Caco-2 (cell line): ENCODE measurements around the gene SCAPER. TPM values are rescaled to one million over a fixed set of nuclear protein-coding genes. Genes with fewer than 3 reads are reported as not detected.

Experiments
- BruUV-seq: library from RNA; stranded (reverse); fragments of 400-500 nt; replicated peaks from 2 replicates; lab custom pipeline; 2021; lab: Mats Ljungman, UMichigan
- CTCF ChIA-PET: fragments of 300-600 bp; sonication (Branson Sonifier 250); formaldehyde crosslinking; loops from one replicate; lab custom pipeline; 2022; ENCODE audit warnings: antibody characterized with exemption; lab: Charles Lee
- POLR2A ChIA-PET: fragments of 300-600 bp; sonication (Branson Sonifier 250); formaldehyde crosslinking; loops from one replicate; lab custom pipeline; 2022; ENCODE audit warnings: antibody characterized with exemption; lab: Charles Lee
- DNase-seq, 2 experiments: peaks; one replicate each; pipeline versions ENCODE4 v3.0.0 to v3.0.0-alpha.2; 2020 to 2022
- H3K27me3 ChIP-seq: replicated peaks from 2 replicates; pipeline ENCODE4 v1.6.0; 2011; ENCODE audit warnings: low read length; ENCODE audit not compliant: control insufficient read depth, insufficient read depth
- H3K36me3 ChIP-seq: 2 replicates; pipeline ENCODE4 v1.5.1; 2011; ENCODE audit warnings: low read length; ENCODE audit not compliant: control insufficient read depth, insufficient read depth
- H3K4me1 ChIP-seq: fragments of 250-450 bp; sonication (Bioruptor Pico); 2 replicates; pipeline ENCODE4 v1.5.1; 2020; ENCODE audit warnings: mild to moderate bottlenecking
- H3K4me3 ChIP-seq: 2 replicates; pipeline ENCODE4 v1.5.1; 2011; ENCODE audit warnings: low read depth, mild to moderate bottlenecking, control low read depth, low read length
- H3K9me3 ChIP-seq: fragments of 250-450 bp; sonication (Bioruptor Pico); 2 replicates; pipeline ENCODE4 v1.5.1; 2020; ENCODE audit warnings: mild to moderate bottlenecking, moderate library complexity
- H3K27ac Mint-ChIP-seq: one replicate; pipeline ENCODE4 v1.8.0; 2022; ENCODE audit warnings: mixed read lengths; ENCODE audit not compliant: unreplicated experiment
- H3K27me3 Mint-ChIP-seq: one replicate; pipeline ENCODE4 v1.8.0; 2022; ENCODE audit warnings: mixed read lengths; ENCODE audit not compliant: insufficient read depth, unreplicated experiment
- H3K36me3 Mint-ChIP-seq: one replicate; pipeline ENCODE4 v1.8.0; 2022; ENCODE audit warnings: mild to moderate bottlenecking, mixed read lengths; ENCODE audit not compliant: insufficient read depth, unreplicated experiment
- H3K4me1 Mint-ChIP-seq: one replicate; pipeline ENCODE4 v1.8.0; 2022; ENCODE audit warnings: low read depth, mixed read lengths; ENCODE audit not compliant: unreplicated experiment
- H3K4me3 Mint-ChIP-seq: one replicate; pipeline ENCODE4 v1.8.0; 2022; ENCODE audit warnings: mild to moderate bottlenecking, moderate library complexity, mixed read lengths; ENCODE audit not compliant: unreplicated experiment
- H3K9me3 Mint-ChIP-seq: one replicate; pipeline ENCODE4 v1.8.0; 2022; ENCODE audit warnings: mixed read lengths; ENCODE audit not compliant: unreplicated experiment
- CTCF ChIP-seq, 2 experiments: fragments of 200-600 bp in 1 of 2; IDR thresholded peaks; 1 replicate in 1 of 2; 2 replicates in 1 of 2; pipeline versions ENCODE4 v1.5.1 to v1.8.0; 2011 to 2022; ENCODE audit warnings: antibody characterized with exemption in 1 of 2, control low read depth in 1 of 2, inconsistent platforms in 1 of 2, low read depth in 1 of 2, low read length in 1 of 2, mild to moderate bottlenecking in 1 of 2, moderate library complexity in 1 of 2; ENCODE audit not compliant: insufficient read depth in 1 of 2, severe bottlenecking in 1 of 2, unreplicated experiment in 1 of 2
- intact Hi-C: fragments of 100-400 bp; cut with micrococcal nuclease; formaldehyde crosslinking; loops from one replicate; pipeline ENCODE4 v1.10.0; 2022; ENCODE audit not compliant: unreplicated experiment
- total RNA-seq: library from RNA; stranded (reverse); gene quantifications from 2 replicates; pipeline ENCODE4 v1.2.3, GENCODE V29; 2022

Gene SCAPER
- total RNA-seq, 1 experiment from 2014 or later: 24.6 TPM

- H3K4me1 ChIP-seq: peaks cover 13% of the 10 kb centered on the region
- H3K27me3 ChIP-seq: no peaks in the 10 kb centered on the region
- peak; percentile 53 to 60 for TF ChIP-seq CTCF (IDR thresholded peaks at IDR 0.05; ENCODE audit: insufficient read depth in 1 of 2, low read depth in 1 of 2, low read length in 1 of 2, severe bottlenecking in 1 of 2, unreplicated experiment in 1 of 2)
- intact Hi-C loops: loop anchor here (5.0 kb wide), 1 partner anchor 183 kb away; no protein-coding TSS in a partner anchor
- no TSS peak for BruUV-seq
- Mint-ChIP-seq H3K27me3 (no peaks in the 10 kb centered on the region), H3K4me3 (no peak overlapping the region), H3K36me3 (peaks cover 6% of the 10 kb centered on the region), H3K27ac (no peak overlapping the region), H3K9me3 (no peaks in the 10 kb centered on the region), H3K4me1 (peaks cover 18% of the 10 kb centered on the region)
- ChIA-PET POLR2A (interaction anchor here (1.5 kb wide), 1 partner anchor 18 kb away, joined by 3 read pairs; no protein-coding TSS in a partner anchor), CTCF (interaction anchor here (1.0 to 1.4 kb wide), 5 partner anchors 14 to 145 kb away, joined by 3 to 7 read pairs (median 5); no protein-coding TSS in a partner anchor)
- no peaks in the 10 kb centered on the region for H3K9me3 ChIP-seq
- no peak overlapping the region for H3K4me3 ChIP-seq
- no peaks in the 10 kb centered on the region for H3K36me3 ChIP-seq
- peak; percentile 58 to 73 for DNase-seq
These were observed 575.0 kb downstream of the SCAPER start for GRCh38 chr15:76330080-76330680.

- CTCF ChIA-PET: no interaction called here
These were observed 576.2 kb downstream of the SCAPER start for GRCh38 chr15:76328958-76329357.

GRCh38 chr15:76328106-76328696 lies 576.9 kb downstream of the SCAPER start:
- Mint-ChIP-seq H3K36me3 (no peaks in the 10 kb centered on the region), H3K9me3 (no peaks in the 10 kb centered on the region), H3K4me1 (peaks cover 11% of the 10 kb centered on the region), H3K4me3 (no peak overlapping the region), H3K27ac (no peak overlapping the region), H3K27me3 (no peaks in the 10 kb centered on the region)
- H3K36me3 ChIP-seq: no peaks in the 10 kb centered on the region
- H3K4me3 ChIP-seq: no peak overlapping the region
- no TSS peak for BruUV-seq
- no peaks in the 10 kb centered on the region for H3K27me3 ChIP-seq
- no peaks in the 10 kb centered on the region for H3K9me3 ChIP-seq
- ChIA-PET POLR2A (no interaction called here), CTCF (no interaction called here)
- peaks cover 2% of the 10 kb centered on the region for H3K4me1 ChIP-seq
- DNase-seq: no peak
- intact Hi-C loops: no loop called here
- no peak for TF ChIP-seq CTCF (IDR thresholded peaks at IDR 0.05; ENCODE audit: insufficient read depth in 1 of 2, low read depth in 1 of 2, low read length in 1 of 2, severe bottlenecking in 1 of 2, unreplicated experiment in 1 of 2)

More at GRCh38 chr15:76328958-76329357, 576.2 kb downstream of the SCAPER start:
- Histone ChIP-seq H3K27me3 (no peaks in the 10 kb centered on the region), H3K4me3 (no peak overlapping the region), H3K9me3 (no peaks in the 10 kb centered on the region), H3K36me3 (no peaks in the 10 kb centered on the region), H3K4me1 (peaks cover 9% of the 10 kb centered on the region)
- Mint-ChIP-seq H3K27me3 (no peaks in the 10 kb centered on the region), H3K36me3 (peaks cover 2% of the 10 kb centered on the region), H3K9me3 (no peaks in the 10 kb centered on the region), H3K4me3 (no peak overlapping the region), H3K4me1 (peaks cover 14% of the 10 kb centered on the region), H3K27ac (no peak overlapping the region)
- TF ChIP-seq CTCF (IDR thresholded peaks at IDR 0.05; ENCODE audit: insufficient read depth in 1 of 2, low read depth in 1 of 2, low read length in 1 of 2, severe bottlenecking in 1 of 2, unreplicated experiment in 1 of 2): no peak
- BruUV-seq: no TSS peak
- no peak for DNase-seq
- POLR2A ChIA-PET: no interaction called here
- intact Hi-C loops: no loop called here
